NCI-H748 treated with DMSO at 0.1 percent for 48 hours (cell line): ENCODE measurements around the gene PTPRK.

Source experiments
- DNase-seq: peaks from one replicate; lab custom pipeline; 2025; lab: John Stamatoyannopoulos, UW

PTPRK gene

GRCh38 chr6:128282961-128283360 lies 237.4 kb downstream of the PTPRK start:
- no peak for DNase-seq

- DNase-seq, result no peak
These were observed 239.4 kb downstream of the PTPRK start for GRCh38 chr6:128280960-128281359.

- DNase-seq, result no peak
These were observed 240.3 kb downstream of the PTPRK start for GRCh38 chr6:128280066-128280465.

GRCh38 chr6:128278836-128279235 lies 241.6 kb downstream of the PTPRK start:
- DNase-seq, result no peak

GRCh38 chr6:128277379-128277778 lies 243.0 kb downstream of the PTPRK start:
- DNase-seq, result no peak

GRCh38 chr6:128276311-128276710 lies 244.1 kb downstream of the PTPRK start:
- DNase-seq, result no peak

GRCh38 chr6:128275681-128276080 lies 244.7 kb downstream of the PTPRK start:
- no peak for DNase-seq

GRCh38 chr6:128275030-128275429 lies 245.4 kb downstream of the PTPRK start:
- no peak for DNase-seq

GRCh38 chr6:128271527-128271926 lies 248.9 kb downstream of the PTPRK start:
- no peak for DNase-seq

- DNase-seq, result no peak
These were observed 249.4 kb downstream of the PTPRK start for GRCh38 chr6:128271011-128271410.

GRCh38 chr6:128266946-128267345 lies 253.5 kb downstream of the PTPRK start:
- DNase-seq, result no peak

GRCh38 chr6:128265706-128266105 lies 254.7 kb downstream of the PTPRK start:
- no peak for DNase-seq

- DNase-seq, result no peak
These were observed 260.4 kb downstream of the PTPRK start for GRCh38 chr6:128259730-128260685.

- DNase-seq, result no peak
These were observed 261.2 kb downstream of the PTPRK start for GRCh38 chr6:128259029-128259724.

- no peak for DNase-seq
These were observed 264.3 kb downstream of the PTPRK start for GRCh38 chr6:128256095-128256494.

GRCh38 chr6:128252341-128253176 lies 267.8 kb downstream of the PTPRK start:
- DNase-seq, result no peak

GRCh38 chr6:128251445-128252340 lies 268.7 kb downstream of the PTPRK start:
- DNase-seq, result no peak

GRCh38 chr6:128250370-128251070 lies 269.9 kb downstream of the PTPRK start:
- no peak for DNase-seq

GRCh38 chr6:128249429-128249828 lies 271.0 kb downstream of the PTPRK start:
- DNase-seq, result no peak

GRCh38 chr6:128246472-128247260 lies 273.7 kb downstream of the PTPRK start:
- DNase-seq, result no peak
